GM21825 (cell line): ENCODE measurements around the gene WDR89.
"Not testable (repeated sequence)": the region's sequence is repeated elsewhere in the genome, so short reads cannot be mapped to it uniquely, and the experiment has no call there.

Source experiments
- ATAC-seq: cut with Tn5 transposase; IDR thresholded peaks from one replicate; pipeline ENCODE4 v1.9.1; 2021; ENCODE audit warnings: mild to moderate bottlenecking, moderate library complexity; ENCODE audit not compliant: unreplicated experiment

Gene WDR89

GRCh38 chr14:63598807-63599206 lies 42.9 kb downstream of the WDR89 start:
- no peak for ATAC-seq

DNA sequence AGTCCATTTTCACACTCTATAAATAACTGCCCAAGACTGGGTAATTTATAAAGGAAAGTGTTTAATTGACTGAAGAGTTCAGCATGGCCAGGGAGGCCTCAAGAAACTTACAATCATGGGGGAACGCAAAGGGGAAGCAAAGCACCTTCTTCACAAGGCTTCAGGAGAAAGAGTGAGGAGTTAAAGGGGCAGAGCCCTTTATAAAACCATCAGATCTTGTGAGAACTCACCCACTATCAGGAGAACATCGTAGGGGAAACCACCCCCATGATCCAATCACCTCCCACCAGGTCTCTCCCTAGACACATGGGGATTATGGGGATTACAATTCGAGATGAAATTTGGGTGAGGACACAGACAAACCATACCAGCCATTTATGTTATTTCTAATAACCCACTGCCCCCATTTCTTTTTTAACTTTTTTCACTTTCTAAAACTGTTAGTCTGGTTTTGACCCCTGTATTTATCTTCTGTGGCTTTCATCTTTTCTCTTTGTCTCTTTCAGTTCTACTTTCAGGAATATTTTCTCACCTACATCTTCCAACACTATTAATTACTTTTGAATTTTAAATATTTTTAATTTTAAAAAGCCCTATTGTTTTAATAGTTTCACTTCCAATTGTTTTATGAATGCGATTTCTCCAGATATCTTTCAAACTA lies 44.5 kb downstream of the WDR89 start:
- no peak for ATAC-seq

GRCh38 chr14:63594455-63595372 lies 47.0 kb downstream of the WDR89 start:
- no peak for ATAC-seq

- ATAC-seq, result not testable (repeated sequence)
These were observed 58.6 kb downstream of the WDR89 start for GRCh38 chr14:63583046-63583445.

DNA sequence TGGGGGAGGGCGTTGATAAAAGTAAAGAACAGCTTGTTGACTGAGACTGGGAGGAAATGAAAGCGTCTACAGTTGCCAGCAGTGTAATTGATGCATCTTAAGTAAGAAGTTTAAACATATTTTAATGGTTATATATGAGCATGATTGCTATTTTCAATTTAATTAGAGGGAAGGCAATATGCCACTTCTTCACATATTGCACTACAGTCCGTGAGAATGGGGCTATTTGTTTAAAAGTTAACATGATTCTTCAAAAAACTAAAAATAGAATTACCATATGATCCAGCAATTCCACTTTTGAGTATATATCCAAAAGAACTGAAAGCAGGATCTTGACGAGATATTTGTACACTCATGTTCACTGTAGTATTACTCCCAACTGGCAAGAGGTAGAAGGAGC lies 60.2 kb downstream of the WDR89 start:
- ATAC-seq, result no peak

GRCh38 chr14:63578300-63578699 lies 63.4 kb downstream of the WDR89 start:
- ATAC-seq, result no peak

GRCh38 chr14:63573581-63573980 lies 68.1 kb downstream of the WDR89 start:
- ATAC-seq, result no peak

GRCh38 chr14:63565448-63565847 lies 76.2 kb downstream of the WDR89 start:
- ATAC-seq, result no peak

- ATAC-seq, result no peak
These were observed 77.4 kb downstream of the WDR89 start for GRCh38 chr14:63564318-63564717.

DNA sequence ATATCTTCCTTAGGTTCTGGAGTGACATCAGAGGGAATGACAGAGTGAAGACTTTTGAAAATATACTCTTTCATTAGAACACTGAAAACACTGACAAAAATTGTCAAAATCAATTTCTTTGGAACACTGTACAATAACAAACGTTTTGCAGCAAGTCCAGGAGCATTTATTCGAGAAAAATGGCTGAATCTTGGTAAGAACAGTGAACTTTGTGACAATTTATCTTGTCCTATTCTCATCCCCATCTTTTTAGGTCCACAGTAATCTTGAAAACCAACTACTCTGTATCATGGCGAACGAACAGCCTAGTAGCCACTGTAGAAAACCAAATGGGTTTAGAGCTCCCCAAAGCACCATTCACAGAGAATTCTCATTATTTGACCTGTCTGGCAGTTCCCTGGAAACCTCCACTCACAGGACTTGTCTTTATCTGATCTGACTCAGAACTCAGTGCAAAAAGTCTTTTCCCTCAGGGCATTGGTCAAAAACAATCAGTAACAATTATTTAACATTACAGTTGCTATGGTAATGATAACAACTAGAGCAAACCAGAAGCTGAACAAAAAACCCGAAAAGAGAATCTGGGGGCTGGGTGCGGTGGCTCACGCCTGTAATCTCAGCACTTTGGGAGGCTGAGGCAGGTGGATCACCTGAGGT lies 78.2 kb downstream of the WDR89 start:
- ATAC-seq, result no peak

DNA sequence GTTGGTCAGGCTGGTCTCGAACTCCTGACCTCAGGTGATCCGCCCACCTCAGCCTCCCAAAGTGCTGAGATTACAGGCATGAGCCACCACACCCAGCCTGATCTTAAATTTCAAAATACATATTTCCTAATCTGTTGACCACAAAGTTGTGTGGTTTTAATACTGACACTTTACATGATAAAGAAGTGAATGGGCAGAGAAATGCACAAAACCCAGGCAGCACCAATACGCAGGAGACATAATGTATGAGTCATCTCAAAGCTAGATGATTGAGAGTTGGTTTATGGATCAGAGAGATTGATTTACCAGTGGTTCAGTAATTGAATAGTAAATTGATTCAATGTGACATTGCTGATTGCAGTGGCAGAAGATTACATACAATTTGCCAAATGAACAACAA lies 79.3 kb downstream of the WDR89 start:
- ATAC-seq, result no peak

DNA sequence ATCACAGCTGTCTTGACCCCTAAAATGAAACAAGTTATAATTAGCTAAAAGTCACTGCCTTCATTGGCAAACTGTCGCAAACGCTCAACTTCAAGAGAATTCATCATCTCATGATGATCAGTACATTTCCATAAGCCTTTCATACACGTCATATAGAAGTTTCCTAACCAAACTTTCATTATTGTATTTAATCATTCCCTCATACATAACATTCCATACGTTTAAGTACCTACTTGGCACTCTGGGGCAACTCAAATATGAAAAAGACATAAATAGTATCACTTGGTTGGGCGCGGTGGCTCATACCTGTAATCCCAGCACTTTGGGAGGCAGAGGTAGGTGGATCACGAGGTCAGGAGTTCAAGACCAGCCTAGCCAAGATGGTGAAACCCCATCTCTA lies 86.1 kb downstream of the WDR89 start:
- ATAC-seq, result no peak

- no peak for ATAC-seq
These were observed 90.3 kb downstream of the WDR89 start for GRCh38 chr14:63551332-63551731.

- ATAC-seq, result no peak
These were observed 93.8 kb downstream of the WDR89 start for GRCh38 chr14:63547798-63548335.
